ENCODE results near the gene L1TD1. TPM values are rescaled to one million over a fixed set of nuclear protein-coding genes. Genes with fewer than 3 reads are reported as not detected.

The L1TD1 gene
- total RNA-seq, 1 donor from 2014 or later: 0.67 TPM

DNA sequence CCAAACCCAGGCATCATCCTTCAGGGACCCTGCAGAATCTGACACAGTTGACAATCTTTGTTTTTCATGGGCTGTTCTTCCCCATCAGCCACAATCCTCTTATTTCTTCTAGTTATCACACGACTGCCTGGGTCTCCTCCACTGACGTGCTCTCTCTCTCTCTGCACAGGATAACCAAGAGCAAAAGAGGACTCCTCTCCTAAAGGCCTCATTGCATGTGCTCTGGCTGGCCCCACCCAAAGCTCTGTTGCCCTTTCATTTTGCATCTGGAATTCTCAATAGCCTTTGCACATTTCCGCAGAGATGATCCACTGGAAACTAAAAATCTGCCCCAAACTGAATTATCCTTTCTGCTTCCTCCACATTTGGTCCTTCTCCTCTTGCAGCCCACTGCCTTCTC is 66.0 kb downstream of the L1TD1 start:
- Histone ChIP-seq H3K4me1 (no peaks in the 10 kb centered on the region), H3K4me3 (no peak overlapping the region), H3K27me3 (no peaks in the 10 kb centered on the region), H3K9me3 (no peaks in the 10 kb centered on the region), H3K36me3 (no peaks in the 10 kb centered on the region), H3K27ac (no peak overlapping the region)
- intact Hi-C loops (cut with DNase I): no loop called here
- no peak for ATAC-seq
- TF ChIP-seq, protein P1, sequence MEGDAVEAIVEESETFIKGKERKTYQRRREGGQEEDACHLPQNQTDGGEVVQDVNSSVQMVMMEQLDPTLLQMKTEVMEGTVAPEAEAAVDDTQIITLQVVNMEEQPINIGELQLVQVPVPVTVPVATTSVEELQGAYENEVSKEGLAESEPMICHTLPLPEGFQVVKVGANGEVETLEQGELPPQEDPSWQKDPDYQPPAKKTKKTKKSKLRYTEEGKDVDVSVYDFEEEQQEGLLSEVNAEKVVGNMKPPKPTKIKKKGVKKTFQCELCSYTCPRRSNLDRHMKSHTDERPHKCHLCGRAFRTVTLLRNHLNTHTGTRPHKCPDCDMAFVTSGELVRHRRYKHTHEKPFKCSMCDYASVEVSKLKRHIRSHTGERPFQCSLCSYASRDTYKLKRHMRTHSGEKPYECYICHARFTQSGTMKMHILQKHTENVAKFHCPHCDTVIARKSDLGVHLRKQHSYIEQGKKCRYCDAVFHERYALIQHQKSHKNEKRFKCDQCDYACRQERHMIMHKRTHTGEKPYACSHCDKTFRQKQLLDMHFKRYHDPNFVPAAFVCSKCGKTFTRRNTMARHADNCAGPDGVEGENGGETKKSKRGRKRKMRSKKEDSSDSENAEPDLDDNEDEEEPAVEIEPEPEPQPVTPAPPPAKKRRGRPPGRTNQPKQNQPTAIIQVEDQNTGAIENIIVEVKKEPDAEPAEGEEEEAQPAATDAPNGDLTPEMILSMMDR (IDR thresholded peaks at IDR 0.05): no peak
- DNase-seq: no peak

Other genes with a start within 250 kb of the L1TD1 start
- gene KANK4, start 124.6 kb downstream of the L1TD1 start, total RNA-seq: 6.4 TPM
- 23.8 TPM for gene USP1, start 242.2 kb downstream of the L1TD1 start, total RNA-seq

Measured in upper lobe of right lung (tissue), 1 donor.